ENCODE results near the gene DNASE1L3.

The DNASE1L3 gene

GRCh38 chr3:58164906-58165821, 45.6 kb downstream of the DNASE1L3 start:
- FAIRE-seq, result no peak

GRCh38 chr3:58164199-58164879, 46.4 kb downstream of the DNASE1L3 start:
- DNase-seq (ENCODE audit: extremely low spot score, insufficient read length, low read depth) (no peak), FAIRE-seq (no peak)

More at GRCh38 chr3:58164906-58165821, 45.6 kb downstream of the DNASE1L3 start:
- DNase-seq (ENCODE audit: extremely low spot score, insufficient read length, low read depth), result no peak

GRCh38 chr3:58163234-58163633, 47.5 kb downstream of the DNASE1L3 start:
- DNase-seq (ENCODE audit: extremely low spot score, insufficient read length, low read depth) (no peak), FAIRE-seq (no peak)

GRCh38 chr3:58161435-58162398, 49.1 kb downstream of the DNASE1L3 start:
- DNase-seq (ENCODE audit: extremely low spot score, insufficient read length, low read depth), result no peak
- no peak for FAIRE-seq

- FAIRE-seq (no peak), DNase-seq (ENCODE audit: extremely low spot score, insufficient read length, low read depth) (no peak)
These were observed 50.4 kb downstream of the DNASE1L3 start for GRCh38 chr3:58160399-58160798.

- DNase-seq (ENCODE audit: extremely low spot score, insufficient read length, low read depth) (no peak), FAIRE-seq (no peak)
These were observed 52.2 kb downstream of the DNASE1L3 start for GRCh38 chr3:58158442-58159153.

GRCh38 chr3:58157700-58158099, 53.1 kb downstream of the DNASE1L3 start:
- no peak for DNase-seq (ENCODE audit: extremely low spot score, insufficient read length, low read depth)
- FAIRE-seq, result no peak

GRCh38 chr3:58155838-58156237, 54.9 kb downstream of the DNASE1L3 start:
- DNase-seq (ENCODE audit: extremely low spot score, insufficient read length, low read depth) (no peak), FAIRE-seq (no peak)

GRCh38 chr3:58154626-58155449, 55.9 kb downstream of the DNASE1L3 start:
- DNase-seq (ENCODE audit: extremely low spot score, insufficient read length, low read depth) (no peak), FAIRE-seq (no peak)

- DNase-seq (ENCODE audit: extremely low spot score, insufficient read length, low read depth) (no peak), FAIRE-seq (no peak)
These were observed 57.4 kb downstream of the DNASE1L3 start for GRCh38 chr3:58153371-58153770.

GRCh38 chr3:58152225-58153015, 58.4 kb downstream of the DNASE1L3 start:
- no peak for DNase-seq (ENCODE audit: extremely low spot score, insufficient read length, low read depth)
- no peak for FAIRE-seq

GRCh38 chr3:58151637-58152036, 59.1 kb downstream of the DNASE1L3 start:
- FAIRE-seq (no peak), DNase-seq (ENCODE audit: extremely low spot score, insufficient read length, low read depth) (no peak)

- no peak for DNase-seq (ENCODE audit: extremely low spot score, insufficient read length, low read depth)
- FAIRE-seq, result no peak
These were observed 60.0 kb downstream of the DNASE1L3 start for GRCh38 chr3:58150810-58151199.

- no peak for FAIRE-seq
- no peak for DNase-seq (ENCODE audit: extremely low spot score, insufficient read length, low read depth)
These were observed 60.5 kb downstream of the DNASE1L3 start for GRCh38 chr3:58150130-58150809.

GRCh38 chr3:58148049-58148448, 62.7 kb downstream of the DNASE1L3 start:
- FAIRE-seq, result no peak
- DNase-seq (ENCODE audit: extremely low spot score, insufficient read length, low read depth), result no peak

GRCh38 chr3:58144478-58145325, 66.1 kb downstream of the DNASE1L3 start:
- DNase-seq (ENCODE audit: extremely low spot score, insufficient read length, low read depth), result no peak
- FAIRE-seq, result no peak

Measured in GM18507 (cell line).